Smooth muscle cell (in vitro differentiated cells): ENCODE measurements around the gene TREML2. TPM values are rescaled to one million over a fixed set of nuclear protein-coding genes. Genes with fewer than 3 reads are reported as not detected.

Source experiments
- DNase-seq: peaks from one replicate; lab custom pipeline; 2025; ENCODE audit not compliant: unreplicated experiment; lab: John Stamatoyannopoulos, UW
- H2AFZ ChIP-seq: fragments of 200-600 bp; sonication (generic); 2 replicates; pipeline ENCODE4 v1.6.0; 2016; ENCODE audit warnings: antibody characterized with exemption, low read depth, mild to moderate bottlenecking
- H3F3A ChIP-seq: fragments of 200-600 bp; sonication (generic); 2 replicates; pipeline ENCODE4 v1.6.0; 2017; ENCODE audit warnings: antibody characterized with exemption, low read depth
- H3K27ac ChIP-seq: fragments of 200-600 bp; sonication (generic); 2 replicates; pipeline ENCODE4 v1.5.1; 2016; ENCODE audit warnings: low read depth, mild to moderate bottlenecking
- H3K27me3 ChIP-seq: fragments of 200-600 bp; sonication (generic); 2 replicates; pipeline ENCODE4 v1.6.1; 2016; ENCODE audit warnings: low read depth, mild to moderate bottlenecking
- H3K36me3 ChIP-seq: fragments of 200-600 bp; sonication (generic); 2 replicates; pipeline ENCODE4 v1.5.1; 2016; ENCODE audit warnings: low read depth
- H3K4me1 ChIP-seq: fragments of 200-600 bp; sonication (generic); 2 replicates; pipeline ENCODE4 v1.5.1; 2016; ENCODE audit warnings: low read depth
- H3K4me2 ChIP-seq: fragments of 200-600 bp; sonication (generic); 2 replicates; pipeline ENCODE4 v1.6.0; 2016; ENCODE audit warnings: mild to moderate bottlenecking
- H3K4me3 ChIP-seq: fragments of 200-600 bp; sonication (generic); 2 replicates; pipeline ENCODE4 v1.5.1; 2016; ENCODE audit warnings: mild to moderate bottlenecking
- H3K79me2 ChIP-seq: fragments of 200-600 bp; sonication (generic); 2 replicates; pipeline ENCODE4 v1.6.0; 2016; ENCODE audit warnings: low read depth, mild to moderate bottlenecking
- H3K9ac ChIP-seq: fragments of 200-600 bp; sonication (generic); 2 replicates; pipeline ENCODE4 v1.6.0; 2016; ENCODE audit warnings: low read depth
- H3K9me3 ChIP-seq: fragments of 200-600 bp; sonication (generic); replicated peaks from 2 replicates; pipeline ENCODE4 v1.5.1; 2016; ENCODE audit warnings: low read depth
- H4K20me1 ChIP-seq: fragments of 200-600 bp; sonication (generic); 2 replicates; pipeline ENCODE4 v1.6.0; 2016; ENCODE audit warnings: low read depth
- WGBS: methylation state at CpG from one replicate; pipeline ENCODE4 v1.1.7; 2016; ENCODE audit warnings: low lambda C conversion rate; 5-methylcytosine and 5-hydroxymethylcytosine counted together
- polyA plus RNA-seq: library from polyadenylated mRNA; unstranded; fragments of >200 nt; fragmentation: Nextera tagmentation; extraction: Ambion mirVana; gene quantifications from 2 replicates; pipeline ENCODE4 v1.2.1, GENCODE V29; 2016
- total RNA-seq: library from RNA; depleted of rRNA; stranded (reverse); fragments of >200 nt; gene quantifications from 2 replicates; pipeline ENCODE4 v1.2.3, GENCODE V29; 2014
- TF ChIP-seq, protein P1 (sequence below): fragments of 200-600 bp; sonication (generic); IDR thresholded peaks from 2 replicates; pipeline ENCODE4 v1.5.1; 2017; ENCODE audit warnings: borderline replicate concordance, mild to moderate bottlenecking, antibody characterized with exemption; ENCODE audit not compliant: insufficient read depth, poor library complexity, severe bottlenecking

The TREML2 gene
- total and polyA plus RNA-seq, 2 experiments from 2014 or later, result not detected

DNA sequence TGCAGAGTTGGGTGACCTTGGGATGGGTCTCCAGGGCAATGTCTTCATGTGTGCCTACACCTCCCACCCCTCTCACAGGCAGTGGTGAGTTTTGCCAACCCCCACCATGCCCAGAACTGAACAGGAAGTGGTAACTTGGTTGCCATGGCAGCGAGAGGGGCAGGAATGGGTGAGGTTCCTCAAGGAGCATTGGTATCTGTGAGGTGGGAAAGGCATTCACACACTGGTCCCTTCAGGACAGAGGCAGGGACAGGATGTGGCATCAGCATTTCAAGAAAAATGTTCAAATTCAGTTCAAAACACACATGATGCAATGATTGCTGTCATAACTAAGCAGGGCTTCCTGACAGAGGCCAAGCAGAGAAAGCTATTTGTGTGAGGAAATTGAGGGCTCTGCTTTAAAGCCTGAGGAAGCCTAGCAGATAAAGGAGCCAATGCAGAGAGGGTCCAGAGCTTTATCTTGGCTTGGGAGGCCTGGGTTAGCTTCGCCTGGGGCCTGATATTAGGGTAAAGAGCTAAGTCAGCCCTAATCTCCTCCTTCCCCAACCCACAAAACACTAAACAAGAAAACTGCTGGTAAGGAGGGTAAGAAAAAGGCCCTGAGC, 551 bp downstream of the TREML2 start:
- Histone ChIP-seq H2AFZ (peak overlapping the region; percentile 3), H3K79me2 (no peaks in the 10 kb centered on the region), H3F3A (no peaks in the 10 kb centered on the region), H3K36me3 (no peaks in the 10 kb centered on the region), H3K4me1 (peaks cover 3% of the 10 kb centered on the region), H3K27ac (peak overlapping the region; percentile 43), H3K9ac (no peak overlapping the region), H4K20me1 (no peaks in the 10 kb centered on the region), H3K9me3 (no peaks in the 10 kb centered on the region), H3K27me3 (peaks cover 21% of the 10 kb centered on the region), H3K4me3 (no peak overlapping the region), H3K4me2 (peak overlapping the region; percentile 19)
- TF ChIP-seq, protein P1, sequence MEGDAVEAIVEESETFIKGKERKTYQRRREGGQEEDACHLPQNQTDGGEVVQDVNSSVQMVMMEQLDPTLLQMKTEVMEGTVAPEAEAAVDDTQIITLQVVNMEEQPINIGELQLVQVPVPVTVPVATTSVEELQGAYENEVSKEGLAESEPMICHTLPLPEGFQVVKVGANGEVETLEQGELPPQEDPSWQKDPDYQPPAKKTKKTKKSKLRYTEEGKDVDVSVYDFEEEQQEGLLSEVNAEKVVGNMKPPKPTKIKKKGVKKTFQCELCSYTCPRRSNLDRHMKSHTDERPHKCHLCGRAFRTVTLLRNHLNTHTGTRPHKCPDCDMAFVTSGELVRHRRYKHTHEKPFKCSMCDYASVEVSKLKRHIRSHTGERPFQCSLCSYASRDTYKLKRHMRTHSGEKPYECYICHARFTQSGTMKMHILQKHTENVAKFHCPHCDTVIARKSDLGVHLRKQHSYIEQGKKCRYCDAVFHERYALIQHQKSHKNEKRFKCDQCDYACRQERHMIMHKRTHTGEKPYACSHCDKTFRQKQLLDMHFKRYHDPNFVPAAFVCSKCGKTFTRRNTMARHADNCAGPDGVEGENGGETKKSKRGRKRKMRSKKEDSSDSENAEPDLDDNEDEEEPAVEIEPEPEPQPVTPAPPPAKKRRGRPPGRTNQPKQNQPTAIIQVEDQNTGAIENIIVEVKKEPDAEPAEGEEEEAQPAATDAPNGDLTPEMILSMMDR, result no peak
- DNase-seq, result no peak
- WGBS, result 42% methylated on average over 2 of the region's 2 CpGs

DNA sequence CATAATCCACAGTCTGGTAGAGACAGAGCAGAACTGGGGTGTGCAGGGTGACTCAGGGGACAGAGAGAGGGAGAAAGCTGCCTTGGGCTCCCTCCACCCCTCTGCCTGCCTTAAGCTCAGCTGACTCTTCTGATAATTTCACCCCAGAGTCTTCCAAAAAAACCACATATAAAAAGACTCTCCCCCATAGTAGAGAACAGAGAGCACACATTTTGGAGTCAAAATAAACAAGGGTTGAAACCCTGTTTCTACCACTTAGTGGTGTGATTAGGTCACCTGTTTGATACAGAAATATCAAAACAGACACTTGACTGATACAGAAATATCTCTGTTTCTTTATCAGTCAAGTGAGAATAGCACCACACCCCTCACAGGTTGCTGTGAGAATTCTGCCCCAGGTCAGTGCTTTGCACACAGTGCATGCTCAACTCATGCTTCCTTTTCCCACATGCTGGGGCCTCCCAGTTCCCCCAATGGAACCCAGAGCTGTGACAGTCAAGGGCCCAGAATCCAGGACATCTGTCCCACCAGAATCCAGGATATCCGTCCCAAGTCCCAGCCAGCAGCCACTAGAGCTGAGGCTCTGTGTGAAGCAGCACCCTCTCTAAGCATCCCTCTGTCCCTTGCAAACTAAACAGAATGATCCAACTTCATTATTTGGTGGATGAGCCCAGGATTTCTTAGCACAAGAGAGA, 1.2 kb downstream of the TREML2 start:
- peak overlapping the region; percentile 3 for H2AFZ ChIP-seq
- H3K4me1 ChIP-seq, result peaks cover 3% of the 10 kb centered on the region

GRCh38 chr6:41197234-41197633, 3.7 kb downstream of the TREML2 start:
- DNase-seq, result no peak
- no peaks in the 10 kb centered on the region for H3K79me2 ChIP-seq
- no peak overlapping the region for H3K4me3 ChIP-seq
- TF ChIP-seq, protein P1, result no peak
- H4K20me1 ChIP-seq, result no peaks in the 10 kb centered on the region
- no peak overlapping the region for H3K4me2 ChIP-seq
- no peaks in the 10 kb centered on the region for H3K36me3 ChIP-seq
- H3K4me1 ChIP-seq, result peaks cover 3% of the 10 kb centered on the region
- 98% methylated on average over 3 of the region's 3 CpGs for WGBS
- H3K9me3 ChIP-seq, result no peaks in the 10 kb centered on the region
- no peaks in the 10 kb centered on the region for H3F3A ChIP-seq
- no peak overlapping the region for H3K9ac ChIP-seq
- no peak overlapping the region for H2AFZ ChIP-seq
- H3K27me3 ChIP-seq, result peaks cover 42% of the 10 kb centered on the region
- no peak overlapping the region for H3K27ac ChIP-seq

More for the DNA sequence above, 1.2 kb downstream of the TREML2 start:
- DNase-seq, result no peak
- no peak overlapping the region for H3K4me3 ChIP-seq
- H3F3A ChIP-seq, result no peaks in the 10 kb centered on the region
- H3K36me3 ChIP-seq, result no peaks in the 10 kb centered on the region
- H3K9me3 ChIP-seq, result no peaks in the 10 kb centered on the region
- H3K4me2 ChIP-seq, result peak overlapping the region; percentile 19
- peaks cover 28% of the 10 kb centered on the region for H3K27me3 ChIP-seq
- H3K27ac ChIP-seq, result peak overlapping the region; percentile 43
- no peaks in the 10 kb centered on the region for H4K20me1 ChIP-seq
- no peaks in the 10 kb centered on the region for H3K79me2 ChIP-seq
- TF ChIP-seq, protein P1, result no peak
- 75% methylated on average over 1 of the region's 1 CpG for WGBS
- H3K9ac ChIP-seq, result no peak overlapping the region
